AG09309 (cell line): ENCODE measurements around the gene SLC9A7.

Experiments
- DNase-seq: peaks from one replicate; pipeline ENCODE4 v3.0.0-alpha.2; 2010; ENCODE audit warnings: low read depth
- H3K4me3 ChIP-seq: 2 replicates; pipeline ENCODE4 v1.5.1; 2011; ENCODE audit warnings: mild to moderate bottlenecking, low read depth, low read length, moderate library complexity; ENCODE audit not compliant: control insufficient read depth
- TF ChIP-seq, protein P1 (sequence below): IDR thresholded peaks from 2 replicates; pipeline ENCODE4 v1.5.1; 2011; ENCODE audit warnings: mild to moderate bottlenecking, low read depth, low read length, inconsistent platforms; ENCODE audit not compliant: insufficient read depth, control insufficient read depth; ENCODE audit errors: missing control alignments

SLC9A7 gene

GRCh38 chrX:46553935-46554334 lies 205.0 kb downstream of the SLC9A7 start:
- H3K4me3 ChIP-seq: no peak overlapping the region
- DNase-seq: no peak
- TF ChIP-seq, protein P1, sequence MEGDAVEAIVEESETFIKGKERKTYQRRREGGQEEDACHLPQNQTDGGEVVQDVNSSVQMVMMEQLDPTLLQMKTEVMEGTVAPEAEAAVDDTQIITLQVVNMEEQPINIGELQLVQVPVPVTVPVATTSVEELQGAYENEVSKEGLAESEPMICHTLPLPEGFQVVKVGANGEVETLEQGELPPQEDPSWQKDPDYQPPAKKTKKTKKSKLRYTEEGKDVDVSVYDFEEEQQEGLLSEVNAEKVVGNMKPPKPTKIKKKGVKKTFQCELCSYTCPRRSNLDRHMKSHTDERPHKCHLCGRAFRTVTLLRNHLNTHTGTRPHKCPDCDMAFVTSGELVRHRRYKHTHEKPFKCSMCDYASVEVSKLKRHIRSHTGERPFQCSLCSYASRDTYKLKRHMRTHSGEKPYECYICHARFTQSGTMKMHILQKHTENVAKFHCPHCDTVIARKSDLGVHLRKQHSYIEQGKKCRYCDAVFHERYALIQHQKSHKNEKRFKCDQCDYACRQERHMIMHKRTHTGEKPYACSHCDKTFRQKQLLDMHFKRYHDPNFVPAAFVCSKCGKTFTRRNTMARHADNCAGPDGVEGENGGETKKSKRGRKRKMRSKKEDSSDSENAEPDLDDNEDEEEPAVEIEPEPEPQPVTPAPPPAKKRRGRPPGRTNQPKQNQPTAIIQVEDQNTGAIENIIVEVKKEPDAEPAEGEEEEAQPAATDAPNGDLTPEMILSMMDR: no peak

- no peak overlapping the region for H3K4me3 ChIP-seq
- TF ChIP-seq, protein P1: no peak
- DNase-seq: no peak
Observed at GRCh38 chrX:46551494-46552128, 207.3 kb downstream of the SLC9A7 start.

- no peak overlapping the region for H3K4me3 ChIP-seq
- TF ChIP-seq, protein P1: no peak
- DNase-seq: no peak
Observed at GRCh38 chrX:46549914-46550313, 209.0 kb downstream of the SLC9A7 start.
